Stimulated activated CD4-positive, alpha-beta T cell treated with anti-CD3 and anti-CD28 coated beads, Interleukin-1b, Interleukin-23, amount 100 ng/mL, for 4 hours (primary cell): ENCODE results near the gene TGOLN2.
"Not testable (repeated sequence)": the region's sequence is repeated elsewhere in the genome, so short reads cannot be mapped to it uniquely, and the experiment has no call there.

Source experiments
- DNase-seq, 2 donors: peaks; one replicate each; pipeline ENCODE4 v3.0.0-alpha.2; 2020; ENCODE audit warnings: low read depth in 2 of 2

TGOLN2 gene

DNA sequence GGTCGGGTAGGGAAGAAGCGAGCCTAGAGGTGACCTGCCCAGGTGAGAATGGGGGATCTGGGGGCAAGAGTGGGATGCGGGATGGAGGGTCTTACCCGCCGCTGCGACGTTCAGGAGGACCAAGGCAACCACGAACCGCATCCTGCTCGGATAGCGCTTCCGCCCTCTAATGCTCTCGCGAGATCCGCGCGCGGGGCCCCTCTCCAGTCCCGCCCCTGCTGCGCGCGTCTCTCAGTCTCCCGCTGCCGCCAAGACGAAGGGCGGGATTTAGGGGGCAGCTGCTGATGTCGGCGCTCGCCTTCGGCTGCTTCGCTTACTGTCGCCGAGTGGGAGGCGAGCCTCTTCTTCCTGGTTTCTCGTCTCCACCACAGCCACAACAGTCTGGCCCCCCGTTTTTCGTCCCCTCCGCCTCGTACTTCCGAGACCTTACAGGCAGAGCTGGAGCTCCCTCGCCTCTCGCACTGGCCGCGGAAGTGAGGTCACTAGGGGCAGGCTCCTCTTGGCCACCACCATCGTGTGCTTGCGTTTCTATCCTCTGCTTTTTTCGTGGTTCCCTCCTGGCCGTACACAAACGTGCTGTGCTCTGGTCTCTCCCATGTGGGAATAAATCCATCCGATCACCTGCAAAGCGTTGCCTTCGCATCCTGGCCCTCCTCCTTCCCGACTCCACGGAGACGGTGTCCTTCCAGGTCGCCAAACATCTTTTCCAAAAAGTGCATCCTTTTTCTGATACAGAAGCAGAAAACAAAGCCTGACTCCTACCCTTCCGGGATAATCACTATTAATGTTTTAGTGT is at the start of gene TGOLN2:
Gene TGOLN2, minus strand, starts transcription at position 168 of the 796 bp plus-strand sequence. Its CDS starts 27 bp downstream, at position 141.
- DNase-seq = peak; percentile 90 to 93

DNA sequence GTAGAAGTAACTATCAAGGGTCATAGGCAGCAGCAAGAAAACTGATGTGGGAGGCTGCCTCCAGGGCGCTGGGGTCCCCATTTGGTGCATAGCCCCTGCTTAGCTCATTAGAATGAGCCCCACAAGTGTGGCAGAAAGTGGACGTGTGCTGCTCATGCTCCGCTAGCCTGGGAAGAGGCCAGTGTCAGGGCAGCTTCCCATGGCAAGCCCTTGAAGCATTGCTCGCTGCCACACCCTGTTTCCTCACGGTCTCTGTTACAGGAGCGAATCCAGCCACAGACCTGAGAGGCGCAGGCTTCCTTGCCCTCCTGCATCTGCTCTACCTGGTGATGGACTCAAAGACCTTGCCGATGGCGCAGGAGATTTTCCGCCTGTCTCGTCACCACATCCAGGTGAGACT is 49.3 kb upstream of the TGOLN2 start:
- no peak for DNase-seq

- DNase-seq = no peak
Measured at GRCh38 chr2:85376291-85377065, 48.7 kb upstream of the TGOLN2 start.

DNA sequence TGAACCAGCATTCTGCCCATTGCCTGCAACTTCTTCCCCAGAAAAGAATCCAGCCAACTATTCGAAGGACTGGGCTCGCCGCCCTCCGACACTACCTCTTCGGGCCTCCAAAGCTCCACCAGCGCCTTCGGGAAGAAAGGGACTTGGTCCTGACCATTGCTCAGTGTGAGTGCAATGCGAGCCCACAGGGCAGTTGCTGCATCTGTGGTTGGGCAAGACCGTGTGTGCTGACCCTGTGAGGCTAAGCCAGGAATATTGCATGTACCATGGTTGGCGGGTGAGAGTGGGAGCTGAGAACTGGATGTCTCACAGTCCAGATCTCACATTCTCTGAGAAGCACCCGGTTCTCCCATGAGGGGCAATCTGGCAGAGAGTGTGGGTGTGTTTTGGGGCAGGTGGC is 43.3 kb upstream of the TGOLN2 start:
- DNase-seq = no peak

DNA sequence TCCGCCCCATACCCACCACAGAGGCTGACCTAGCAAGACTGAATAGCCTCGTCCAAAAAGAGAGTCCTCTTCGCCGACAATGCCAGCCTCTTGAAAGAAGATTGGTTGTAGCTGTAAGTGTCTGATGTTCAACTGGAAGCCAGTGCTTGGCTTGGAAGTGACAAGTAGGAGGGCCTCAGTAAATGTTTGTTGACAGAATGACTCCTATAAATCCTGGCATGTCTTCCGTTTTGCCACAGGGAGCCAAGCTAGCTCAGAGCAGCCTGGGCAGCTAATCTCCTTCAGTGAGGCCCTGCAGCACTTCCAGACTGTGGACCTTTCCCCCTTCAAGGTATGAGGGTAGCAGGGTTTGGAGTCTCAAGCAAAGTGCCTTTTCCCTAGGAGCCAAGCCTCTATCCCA is 41.7 kb upstream of the TGOLN2 start:
- no peak for DNase-seq

GRCh38 chr2:85368921-85369320 is 41.1 kb upstream of the TGOLN2 start:
- DNase-seq = no peak

DNA sequence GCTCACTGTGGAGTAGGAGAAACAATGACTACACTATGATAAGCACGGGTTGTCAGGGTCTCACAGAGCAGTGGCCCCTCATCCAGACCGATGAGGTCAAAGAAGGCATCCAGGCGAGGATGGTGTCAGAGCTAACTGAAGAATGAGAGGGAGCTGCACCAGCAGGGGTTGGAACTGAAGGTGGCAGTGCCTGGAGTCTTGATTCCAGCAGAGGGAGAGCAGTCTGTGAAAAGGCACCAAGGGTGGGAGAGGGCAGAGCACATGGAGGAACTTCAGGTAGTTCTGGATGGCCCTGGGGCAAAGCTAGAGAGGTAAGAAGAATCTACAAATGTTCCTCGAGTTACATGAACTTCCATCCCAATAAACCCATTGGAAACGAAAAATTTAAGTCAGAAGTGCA is 39.4 kb upstream of the TGOLN2 start:
- DNase-seq = no peak

- not testable (repeated sequence) for DNase-seq
Measured at GRCh38 chr2:85362653-85363387, 35.0 kb upstream of the TGOLN2 start.

- no peak for DNase-seq
Measured at GRCh38 chr2:85357736-85358135, 29.9 kb upstream of the TGOLN2 start.

DNA sequence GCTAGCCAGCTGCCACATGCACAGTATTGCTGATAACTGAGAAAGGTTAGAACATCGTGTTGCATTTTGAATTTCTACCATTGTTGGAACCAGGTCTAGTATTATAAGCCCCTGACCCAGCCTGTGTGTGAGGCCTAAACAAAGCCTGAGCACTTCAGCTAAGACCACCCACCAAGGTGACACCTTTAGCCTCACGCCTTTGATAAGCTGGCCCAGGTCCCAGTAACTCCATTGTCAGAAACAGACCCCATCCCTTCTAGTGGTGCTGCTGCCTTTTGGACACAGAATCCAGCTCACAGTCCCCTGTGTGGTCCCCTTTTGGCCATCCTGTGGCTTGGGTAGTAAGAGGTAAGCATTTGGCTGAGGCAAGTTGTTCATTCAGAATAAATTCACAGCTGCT is 28.4 kb upstream of the TGOLN2 start:
- DNase-seq = no peak

DNA sequence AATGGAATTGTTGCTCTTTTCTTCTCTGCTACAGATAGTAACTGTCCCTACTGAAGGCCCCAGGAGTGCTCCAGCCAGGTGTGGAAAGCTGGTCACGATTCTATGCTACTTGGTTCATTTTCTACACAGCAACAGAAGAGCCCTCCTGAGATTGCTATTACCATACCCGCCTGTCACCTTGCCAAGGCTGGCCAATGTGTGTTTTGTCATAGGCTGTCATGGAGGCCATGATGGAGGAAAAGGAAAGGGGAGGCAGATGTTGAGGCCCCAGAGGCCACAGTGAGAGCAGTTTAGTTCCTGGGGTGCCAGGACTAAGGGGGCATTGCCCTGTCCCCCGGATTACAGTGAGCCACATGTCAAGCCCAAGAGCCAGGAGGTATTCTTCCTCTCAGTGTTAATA is 27.7 kb upstream of the TGOLN2 start:
- no peak for DNase-seq

DNA sequence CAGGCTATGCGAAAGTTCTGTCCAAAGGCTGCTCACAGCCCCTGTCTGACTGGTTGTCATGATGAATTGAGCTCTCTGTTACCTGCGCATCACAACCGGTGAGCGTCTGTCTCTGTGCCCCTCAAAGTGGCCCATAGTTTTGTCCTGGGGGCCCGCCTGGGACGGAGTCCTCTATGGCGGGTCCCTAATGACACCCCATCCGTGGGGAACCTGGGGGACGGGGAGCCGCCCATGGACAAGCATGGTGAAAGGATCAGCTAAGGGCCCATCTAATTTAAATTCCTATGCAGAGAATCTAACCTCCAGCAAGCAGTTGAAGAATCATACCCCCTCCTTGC is 27.3 kb upstream of the TGOLN2 start:
- DNase-seq = no peak

- DNase-seq = peak; percentile 82 to 93
Measured at GRCh38 chr2:85354286-85355072, 26.7 kb upstream of the TGOLN2 start, which contains the start of the genes ELMOD3 and RETSAT. ELMOD3 (plus strand) TSS chr2:85354769; CDS start chr2:85357199, 2,430 bp downstream. RETSAT (minus strand) TSS chr2:85354528; CDS start chr2:85354507, 21 bp downstream.

DNA sequence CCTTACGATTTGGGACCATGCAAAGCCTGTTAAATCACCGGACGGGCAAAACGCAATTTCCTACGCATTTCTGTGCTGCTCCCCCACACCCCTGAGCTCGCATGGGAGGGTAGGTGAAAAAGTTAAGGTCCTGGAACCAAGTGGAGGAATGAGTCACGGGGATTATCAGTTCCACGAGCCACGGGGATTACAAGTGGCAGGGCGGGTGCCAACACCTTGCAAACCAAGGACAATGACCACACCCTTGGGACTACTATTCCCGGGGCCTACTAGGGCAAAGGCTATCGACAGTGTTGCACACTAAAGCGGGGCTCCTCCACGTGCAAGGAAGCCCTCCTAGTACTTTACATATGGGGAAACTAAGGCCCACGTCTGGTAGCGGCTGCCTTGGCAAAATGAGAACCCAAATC is 26.1 kb upstream of the TGOLN2 start:
- DNase-seq = peak in 1 of 2 donors; percentile 1

- no peak for DNase-seq
Measured at GRCh38 chr2:85347599-85347998, 19.8 kb upstream of the TGOLN2 start.

DNA sequence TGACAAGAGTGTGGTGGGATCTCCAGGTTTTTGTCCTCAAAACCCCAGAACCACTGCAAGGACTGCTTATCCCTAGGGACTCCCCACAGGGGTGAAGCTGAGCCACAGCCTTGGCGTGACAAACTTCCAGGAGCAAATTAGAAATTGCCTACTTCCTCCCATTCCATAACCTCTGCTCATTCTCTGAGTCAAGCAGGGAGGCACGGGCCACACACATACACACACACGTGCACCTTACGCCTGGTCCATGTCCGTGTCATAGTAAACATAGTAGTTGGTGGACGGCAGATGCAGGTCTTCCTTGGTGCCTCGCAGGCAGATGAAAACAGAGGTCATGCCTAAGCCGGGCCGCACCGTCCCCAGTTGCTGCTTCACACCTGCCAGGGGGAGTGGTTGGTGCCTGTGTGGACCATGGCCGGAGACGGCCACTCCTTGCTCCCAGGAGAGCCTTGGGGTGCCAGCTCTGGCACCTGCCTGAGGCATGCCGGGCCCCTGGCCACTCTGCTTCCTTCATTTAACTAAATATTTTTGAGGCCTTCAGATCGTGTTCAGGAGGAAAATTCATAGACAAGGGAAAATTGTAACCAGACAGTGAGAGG is 16.7 kb upstream of the TGOLN2 start:
- DNase-seq = no peak

GRCh38 chr2:85343207-85343895 is 15.6 kb upstream of the TGOLN2 start:
- DNase-seq = not testable (repeated sequence)

- DNase-seq = no peak
Measured at GRCh38 chr2:85342156-85342555, 14.4 kb upstream of the TGOLN2 start.

DNA sequence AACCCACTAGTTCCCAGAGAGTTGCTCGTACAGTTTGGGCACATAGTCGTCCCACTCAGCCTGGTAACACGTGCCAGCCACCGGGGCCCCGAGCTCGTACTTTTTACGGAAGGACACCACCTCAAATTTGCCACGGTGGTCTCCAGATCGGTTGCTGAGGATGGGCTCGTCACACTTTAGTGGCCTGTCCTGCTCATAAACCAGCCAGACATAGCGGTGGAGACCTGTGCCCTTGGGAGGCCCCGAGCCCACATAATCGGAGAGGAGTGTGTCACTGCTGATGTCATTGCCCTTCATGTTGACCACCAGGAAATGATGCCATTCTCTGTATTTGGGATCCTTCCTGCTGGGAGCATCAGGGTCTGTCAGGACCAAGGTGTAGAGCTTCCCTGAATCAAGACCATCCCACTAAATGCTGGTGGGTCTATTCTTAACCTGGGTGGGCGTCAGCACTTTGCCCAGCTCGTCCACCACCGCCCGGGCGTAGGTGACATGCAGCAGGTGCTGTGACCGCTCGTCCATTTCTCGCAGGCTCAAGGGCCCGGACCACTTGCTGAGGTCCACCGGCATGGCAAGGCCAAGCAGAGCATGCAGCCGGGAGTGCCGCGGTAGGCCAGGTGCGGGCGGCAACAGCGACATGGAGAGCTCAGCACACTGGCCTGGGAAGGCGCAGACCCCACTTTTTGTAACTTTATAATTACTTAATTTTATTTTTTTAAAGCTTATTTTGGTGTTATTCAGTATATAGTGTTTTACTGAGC is 13.7 kb upstream of the TGOLN2 start:
- no peak for DNase-seq
